GM19099 (cell line): Measurements from ENCODE around the gene PRKAB1.
A peak's percentile ranks its signal among the peaks of the same experiment; 100 is the strongest.

Source experiments
- POLR2A ChIP-seq: IDR thresholded peaks from 3 replicates; pipeline ENCODE4 v1.6.1; 2011; ENCODE audit warnings: low read depth; ENCODE audit not compliant: insufficient read length; ENCODE audit errors: extremely low read depth

The PRKAB1 gene

GRCh38 chr12:119667577-119668323 lies at the start of gene PRKAB1:
PRKAB1 (plus strand) TSS chr12:119668133; CDS start chr12:119668245, 112 bp downstream.
- TF ChIP-seq POLR2A: peak; percentile 88

GRCh38 chr12:119620490-119620889 lies 47.4 kb upstream of the PRKAB1 start:
- TF ChIP-seq POLR2A: no peak

GRCh38 chr12:119621878-119622277 lies 46.1 kb upstream of the PRKAB1 start:
- no peak for TF ChIP-seq POLR2A

- no peak for TF ChIP-seq POLR2A
These were observed 43.0 kb upstream of the PRKAB1 start for GRCh38 chr12:119624966-119625365.

- no peak for TF ChIP-seq POLR2A
These were observed 40.8 kb upstream of the PRKAB1 start for GRCh38 chr12:119627019-119627643.

GRCh38 chr12:119627686-119628085 lies 40.2 kb upstream of the PRKAB1 start:
- TF ChIP-seq POLR2A: no peak

- TF ChIP-seq POLR2A: no peak
These were observed 37.6 kb upstream of the PRKAB1 start for GRCh38 chr12:119630223-119630780.

- TF ChIP-seq POLR2A: no peak
These were observed 36.9 kb upstream of the PRKAB1 start for GRCh38 chr12:119630962-119631550.

- TF ChIP-seq POLR2A: no peak
These were observed 35.8 kb upstream of the PRKAB1 start for GRCh38 chr12:119631930-119632678.

- TF ChIP-seq POLR2A: no peak
These were observed 33.2 kb upstream of the PRKAB1 start for GRCh38 chr12:119634743-119635142.

GRCh38 chr12:119642986-119643385 lies 24.9 kb upstream of the PRKAB1 start:
- no peak for TF ChIP-seq POLR2A

- TF ChIP-seq POLR2A: no peak
These were observed 23.0 kb upstream of the PRKAB1 start for GRCh38 chr12:119644930-119645329.

GRCh38 chr12:119645535-119646059 lies 22.3 kb upstream of the PRKAB1 start:
- no peak for TF ChIP-seq POLR2A

GRCh38 chr12:119649202-119649808 lies 18.6 kb upstream of the PRKAB1 start:
- no peak for TF ChIP-seq POLR2A
